Parathyroid adenoma (tissue), 2 donors: ENCODE measurements around the gene CAMK1D.

Source experiments
- H2AFZ ChIP-seq: fragments of 300-600 bp; sonication (generic); one replicate; pipeline ENCODE4 v1.7.0; 2017; ENCODE audit warnings: antibody characterized with exemption, mild to moderate bottlenecking
- H3K27ac ChIP-seq: fragments of 300-600 bp; sonication (generic); one replicate; pipeline ENCODE4 v1.7.0; 2017
- H3K27me3 ChIP-seq: fragments of 300-600 bp; sonication (generic); one replicate; pipeline ENCODE4 v1.7.0; 2017; ENCODE audit warnings: low read length; ENCODE audit not compliant: control insufficient read depth, insufficient read depth
- H3K36me3 ChIP-seq: fragments of 300-600 bp; sonication (generic); one replicate; pipeline ENCODE4 v1.7.0; 2017; ENCODE audit warnings: low read length; ENCODE audit not compliant: control insufficient read depth, insufficient read depth
- H3K4me1 ChIP-seq: fragments of 300-600 bp; sonication (generic); one replicate; pipeline ENCODE4 v1.7.0; 2017; ENCODE audit warnings: control low read depth
- H3K4me2 ChIP-seq: fragments of 300-600 bp; sonication (generic); one replicate; pipeline ENCODE4 v1.7.0; 2017; ENCODE audit warnings: low read length
- H3K4me3 ChIP-seq: fragments of 300-600 bp; sonication (generic); one replicate; pipeline ENCODE4 v1.7.0; 2017; ENCODE audit warnings: low read depth, low read length
- H3K79me2 ChIP-seq: fragments of 300-600 bp; sonication (generic); one replicate; pipeline ENCODE4 v1.7.0; 2017; ENCODE audit warnings: control low read depth
- H3K9ac ChIP-seq: fragments of 300-600 bp; sonication (generic); one replicate; pipeline ENCODE4 v1.7.0; 2017; ENCODE audit warnings: mild to moderate bottlenecking
- H3K9me3 ChIP-seq: fragments of 300-600 bp; sonication (generic); one replicate; pipeline ENCODE4 v1.7.0; 2017; ENCODE audit warnings: low read length; ENCODE audit not compliant: control insufficient read depth
- TF ChIP-seq, protein P1 (sequence below): fragments of 300-600 bp; sonication (generic); IDR thresholded peaks from one replicate; pipeline ENCODE4 v1.7.0; 2017; ENCODE audit warnings: antibody characterized with exemption, mild to moderate bottlenecking
- donor health status: primary hyperparathyroidism.

The CAMK1D gene

DNA sequence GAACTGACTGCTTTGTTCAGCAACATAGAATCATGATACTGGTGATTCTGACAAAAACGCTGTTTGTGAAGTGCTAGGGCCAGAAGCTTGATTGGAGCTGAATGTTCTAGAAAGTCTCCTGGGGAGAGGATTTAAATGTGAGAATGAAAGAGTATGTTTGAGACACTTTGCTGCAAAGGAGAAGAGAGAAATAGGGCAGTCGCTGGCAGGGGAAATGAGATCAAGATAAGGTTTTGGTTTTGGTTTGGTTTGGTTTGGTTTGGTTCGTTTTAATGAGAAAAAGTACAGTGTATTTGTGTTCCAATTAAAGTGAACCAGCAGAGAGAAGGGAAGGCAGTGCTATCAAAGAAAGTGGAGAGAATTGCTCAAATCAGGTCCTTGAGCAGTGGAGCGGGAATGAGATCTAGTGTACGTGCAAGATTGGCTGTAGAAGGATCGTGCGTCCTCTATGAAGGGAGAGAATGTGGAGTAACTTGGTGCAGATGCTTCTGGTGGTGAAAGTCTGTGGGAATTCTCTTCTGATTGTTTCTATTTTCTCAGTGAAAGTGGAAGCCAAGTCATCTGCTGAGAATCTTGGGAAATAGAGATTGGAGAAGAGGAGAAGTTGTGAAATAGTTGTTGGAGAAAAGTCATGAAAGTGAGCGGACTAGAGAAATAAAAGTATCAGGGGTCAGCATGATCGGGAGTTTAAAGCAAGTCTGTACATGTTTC lies 381.6 kb downstream of the CAMK1D start:
- H3K4me1 ChIP-seq = no peaks in the 10 kb centered on the region
- H3K36me3 ChIP-seq = no peaks in the 10 kb centered on the region
- no peaks in the 10 kb centered on the region for H3K27me3 ChIP-seq
- no peaks in the 10 kb centered on the region for H3K79me2 ChIP-seq
- no peaks in the 10 kb centered on the region for H3K9me3 ChIP-seq
- TF ChIP-seq, protein P1, sequence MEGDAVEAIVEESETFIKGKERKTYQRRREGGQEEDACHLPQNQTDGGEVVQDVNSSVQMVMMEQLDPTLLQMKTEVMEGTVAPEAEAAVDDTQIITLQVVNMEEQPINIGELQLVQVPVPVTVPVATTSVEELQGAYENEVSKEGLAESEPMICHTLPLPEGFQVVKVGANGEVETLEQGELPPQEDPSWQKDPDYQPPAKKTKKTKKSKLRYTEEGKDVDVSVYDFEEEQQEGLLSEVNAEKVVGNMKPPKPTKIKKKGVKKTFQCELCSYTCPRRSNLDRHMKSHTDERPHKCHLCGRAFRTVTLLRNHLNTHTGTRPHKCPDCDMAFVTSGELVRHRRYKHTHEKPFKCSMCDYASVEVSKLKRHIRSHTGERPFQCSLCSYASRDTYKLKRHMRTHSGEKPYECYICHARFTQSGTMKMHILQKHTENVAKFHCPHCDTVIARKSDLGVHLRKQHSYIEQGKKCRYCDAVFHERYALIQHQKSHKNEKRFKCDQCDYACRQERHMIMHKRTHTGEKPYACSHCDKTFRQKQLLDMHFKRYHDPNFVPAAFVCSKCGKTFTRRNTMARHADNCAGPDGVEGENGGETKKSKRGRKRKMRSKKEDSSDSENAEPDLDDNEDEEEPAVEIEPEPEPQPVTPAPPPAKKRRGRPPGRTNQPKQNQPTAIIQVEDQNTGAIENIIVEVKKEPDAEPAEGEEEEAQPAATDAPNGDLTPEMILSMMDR = no peak
- no peak overlapping the region for H3K4me3 ChIP-seq
- no peak overlapping the region for H2AFZ ChIP-seq
- no peak overlapping the region for H3K9ac ChIP-seq
- H3K4me2 ChIP-seq = no peak overlapping the region
- no peak overlapping the region for H3K27ac ChIP-seq

DNA sequence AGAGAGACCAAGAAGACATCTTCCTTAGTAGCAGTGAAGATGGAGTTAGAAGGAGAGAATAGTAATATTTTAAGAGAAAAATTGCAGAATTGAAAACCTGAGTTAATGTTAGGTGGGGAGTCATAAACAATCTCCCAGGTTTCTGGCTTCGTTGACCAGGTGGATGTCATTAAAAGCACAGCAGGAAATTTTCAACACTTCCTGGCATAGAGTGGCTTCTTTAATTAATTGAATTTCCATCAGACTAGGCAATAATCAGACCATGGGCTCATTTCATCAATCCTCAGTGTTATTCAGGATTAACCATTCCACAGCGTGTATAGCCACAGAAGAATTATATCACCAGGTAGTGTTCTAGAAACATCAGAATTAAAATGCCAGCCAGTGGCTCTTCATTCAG lies 383.9 kb downstream of the CAMK1D start:
- Histone ChIP-seq H3K9me3 (no peaks in the 10 kb centered on the region), H3K4me3 (no peak overlapping the region), H3K4me2 (no peak overlapping the region), H3K79me2 (no peaks in the 10 kb centered on the region), H3K27me3 (no peaks in the 10 kb centered on the region), H3K36me3 (no peaks in the 10 kb centered on the region), H3K27ac (no peak overlapping the region), H3K9ac (no peak overlapping the region), H3K4me1 (no peaks in the 10 kb centered on the region), H2AFZ (no peak overlapping the region)
- TF ChIP-seq, protein P1 = no peak

DNA sequence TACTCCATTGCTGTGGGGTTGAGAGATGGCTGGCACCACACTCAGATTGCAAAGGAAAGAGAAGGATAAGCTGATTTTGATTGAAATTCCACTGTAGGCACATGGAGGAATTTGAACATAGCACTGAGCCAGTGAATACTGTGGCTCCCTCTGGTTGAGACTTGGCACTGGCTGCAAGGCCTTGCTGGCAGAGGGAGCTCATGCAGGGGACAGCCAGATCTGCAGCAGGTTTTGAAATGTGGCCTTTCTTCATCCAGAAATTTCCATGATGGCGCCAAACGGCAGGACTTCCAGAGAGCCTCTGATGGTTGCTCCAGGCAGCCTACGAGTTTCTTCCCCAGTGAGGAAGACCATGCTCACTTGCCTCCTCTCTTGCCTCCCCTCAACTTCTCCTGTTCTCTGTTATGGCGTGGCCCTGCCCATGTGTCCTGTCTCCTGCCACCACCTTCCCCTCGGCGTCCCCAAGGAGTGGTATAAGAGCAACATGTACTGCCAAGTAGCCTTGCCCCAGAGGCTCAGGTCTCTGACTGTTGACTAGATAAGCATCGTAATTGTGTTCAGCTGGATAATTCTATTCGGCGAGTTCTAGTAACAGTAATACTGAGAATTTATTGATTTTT lies 386.6 kb downstream of the CAMK1D start:
- no peak overlapping the region for H3K27ac ChIP-seq
- H2AFZ ChIP-seq = no peak overlapping the region
- H3K4me2 ChIP-seq = no peak overlapping the region
- no peaks in the 10 kb centered on the region for H3K27me3 ChIP-seq
- no peaks in the 10 kb centered on the region for H3K4me1 ChIP-seq
- H3K9me3 ChIP-seq = no peaks in the 10 kb centered on the region
- no peak overlapping the region for H3K4me3 ChIP-seq
- no peaks in the 10 kb centered on the region for H3K36me3 ChIP-seq
- TF ChIP-seq, protein P1 = no peak
- H3K9ac ChIP-seq = no peak overlapping the region
- no peaks in the 10 kb centered on the region for H3K79me2 ChIP-seq

DNA sequence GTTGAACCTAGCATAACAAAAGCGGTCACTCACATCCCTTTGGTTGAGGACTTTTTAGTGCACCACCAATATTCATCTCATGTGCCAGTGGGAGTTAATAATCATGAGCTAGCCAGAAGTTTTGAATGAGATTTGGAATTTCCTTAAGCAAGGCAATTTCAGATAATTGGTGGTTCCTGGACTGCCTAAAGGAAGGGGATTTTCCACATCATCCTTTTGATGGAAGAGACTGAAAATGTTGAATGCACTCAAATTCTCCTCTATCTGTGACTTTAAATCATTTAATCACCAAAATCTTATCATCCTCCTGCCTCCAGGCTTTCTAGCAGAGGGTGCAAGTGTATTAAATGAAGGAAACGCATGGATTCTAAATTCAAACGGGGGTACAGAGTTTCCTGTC lies 391.5 kb downstream of the CAMK1D start:
- Histone ChIP-seq H3K9ac (no peak overlapping the region), H3K36me3 (no peaks in the 10 kb centered on the region), H2AFZ (no peak overlapping the region), H3K4me3 (no peak overlapping the region), H3K79me2 (no peaks in the 10 kb centered on the region), H3K4me2 (no peak overlapping the region), H3K9me3 (no peaks in the 10 kb centered on the region), H3K27ac (no peak overlapping the region), H3K4me1 (no peaks in the 10 kb centered on the region), H3K27me3 (no peaks in the 10 kb centered on the region)
- TF ChIP-seq, protein P1 = no peak
